GM18507 (cell line): Measurements from ENCODE around the gene CREM.

Experiments
- DNase-seq: peaks from one replicate; pipeline ENCODE4 v3.0.0; 2011; ENCODE audit warnings: low read depth; ENCODE audit not compliant: insufficient read length; ENCODE audit errors: extremely low spot score
- FAIRE-seq: peaks from 2 replicates; lab custom pipeline; 2011; peaks lifted over from hg19 to GRCh38; lab: Jason Lieb, UNC

The CREM gene

DNA sequence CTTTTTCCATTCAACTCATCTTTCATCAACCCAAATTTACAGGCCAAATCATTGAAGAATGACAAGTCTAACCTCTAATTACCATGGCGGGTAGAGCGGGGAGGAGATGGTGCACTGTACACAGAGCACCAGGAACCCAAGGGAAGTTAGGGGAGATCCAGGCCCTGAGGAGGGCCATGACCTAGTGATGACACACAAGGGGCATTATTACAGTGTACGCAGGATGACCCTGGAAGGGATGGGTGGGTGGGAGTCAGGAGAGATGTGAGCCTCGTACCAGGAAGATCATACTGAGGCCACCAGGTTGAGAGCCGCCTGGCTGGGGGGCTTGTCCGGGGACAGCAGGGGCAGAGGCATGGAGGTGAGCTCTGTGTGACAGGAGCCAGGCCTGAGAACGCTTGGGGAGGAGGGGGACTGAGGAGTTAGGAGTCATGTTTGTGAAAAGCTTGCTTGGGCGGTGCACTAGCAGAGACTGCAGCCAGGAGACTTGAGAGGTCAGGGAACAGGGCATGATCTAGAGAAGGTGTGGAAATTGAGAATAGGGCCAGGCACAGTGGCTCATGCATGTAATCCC lies 120.2 kb downstream of the CREM start:
- FAIRE-seq (no peak), DNase-seq (no peak)

DNA sequence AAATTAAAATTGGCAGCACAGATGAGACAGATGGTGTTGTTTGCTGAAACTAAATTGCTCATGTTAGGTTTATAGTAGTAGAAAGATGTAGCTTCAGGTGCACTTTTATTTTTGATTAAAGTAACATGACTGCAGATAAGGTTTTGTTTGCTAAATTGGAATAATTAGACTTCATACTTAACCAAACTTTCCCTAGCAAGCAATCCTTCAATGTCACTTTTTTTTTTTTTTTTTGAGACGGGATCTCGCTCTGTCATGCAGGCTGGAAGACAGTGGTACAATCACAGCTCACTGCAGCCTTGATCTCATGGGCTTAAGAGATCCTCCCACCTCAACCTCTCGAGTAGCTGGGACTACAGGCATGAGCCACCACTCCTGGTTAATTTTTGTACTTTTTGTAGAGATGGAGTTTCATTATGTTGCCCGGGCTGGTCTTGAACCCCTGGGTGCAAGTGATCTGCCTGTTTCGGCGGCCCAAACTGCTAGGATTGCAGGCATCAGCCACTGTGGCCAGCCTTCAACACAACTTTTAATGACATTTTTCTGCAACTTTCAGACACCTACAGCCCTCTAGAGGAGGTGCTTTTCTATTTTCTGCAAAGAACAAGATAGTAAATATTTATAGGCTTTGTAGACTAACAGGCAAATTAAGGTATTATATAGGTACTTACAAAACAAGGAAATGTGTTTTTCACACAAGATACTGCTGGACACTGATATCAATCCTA lies 124.9 kb downstream of the CREM start:
- DNase-seq, result no peak
- no peak for FAIRE-seq

DNA sequence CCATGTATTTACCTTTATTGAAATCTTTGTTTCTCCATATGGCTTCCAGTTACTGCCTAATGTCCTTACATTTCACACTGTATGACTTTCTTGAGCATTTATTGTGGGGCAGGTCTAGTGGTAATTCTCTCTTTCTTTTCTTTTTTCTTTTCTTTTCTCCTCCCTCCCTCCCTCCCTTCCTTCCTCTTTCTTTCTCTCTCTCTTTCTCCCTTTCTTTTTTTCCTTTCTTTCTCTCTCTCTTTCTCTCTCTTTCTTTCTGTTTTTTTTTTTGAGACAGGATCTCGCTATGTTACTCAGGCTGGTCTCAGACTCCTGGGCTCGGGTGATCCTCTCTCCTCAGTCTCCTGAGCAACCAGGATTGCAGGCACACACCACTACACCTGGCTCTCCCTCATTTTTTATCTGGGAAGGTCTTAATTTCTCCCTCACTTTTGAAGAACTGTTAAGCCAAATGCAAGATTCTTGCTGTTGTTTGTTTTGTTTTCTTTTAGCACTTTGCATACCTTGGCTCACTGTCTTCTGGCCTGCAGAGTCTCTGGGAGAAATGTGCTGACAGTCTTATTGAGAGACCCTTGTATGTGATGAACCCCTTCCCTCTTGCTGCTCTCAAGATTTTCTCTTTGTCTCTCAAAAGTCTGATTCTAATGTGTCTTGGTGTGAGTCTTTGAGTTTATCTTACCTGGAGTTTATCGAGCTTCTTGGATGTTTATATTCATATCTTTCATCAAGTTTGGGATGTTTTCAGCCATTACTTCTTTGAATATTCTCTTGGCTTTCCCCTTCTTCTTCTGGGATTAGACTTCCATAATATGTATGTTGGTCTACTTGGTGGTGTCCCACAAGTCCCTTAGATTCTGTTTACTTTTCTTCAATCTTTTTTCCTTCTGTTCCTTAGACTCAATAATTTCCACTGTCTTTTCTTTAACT lies 130.7 kb downstream of the CREM start:
- FAIRE-seq (no peak), DNase-seq (no peak)

GRCh38 chr10:35259769-35260397 lies 133.2 kb downstream of the CREM start:
- DNase-seq, result no peak
- no peak for FAIRE-seq

DNA sequence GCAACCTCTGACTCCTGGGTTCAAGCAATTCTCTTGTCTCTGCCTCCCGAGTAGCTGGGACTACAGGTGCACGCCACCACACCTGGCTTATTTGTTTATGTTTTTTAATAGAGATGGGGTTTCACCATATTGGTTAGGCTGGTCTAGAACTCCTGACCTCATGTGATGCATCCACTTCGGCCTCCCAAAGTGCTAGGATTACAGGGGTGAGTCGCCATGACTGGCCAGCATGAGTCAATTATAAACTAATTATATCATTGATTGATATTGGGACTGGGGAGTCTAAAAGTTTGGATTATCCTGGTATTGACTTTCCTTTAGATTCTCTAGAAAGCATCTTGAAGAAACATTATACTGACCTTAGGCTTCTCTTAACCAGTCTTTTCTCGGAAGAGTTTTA lies 135.8 kb downstream of the CREM start:
- no peak for FAIRE-seq

More for the DNA sequence above, 135.8 kb downstream of the CREM start:
- DNase-seq, result no peak
